Epithelial cell of proximal tubule (primary cell): ENCODE data around the gene GRK4. TPM values are rescaled to one million over a fixed set of nuclear protein-coding genes. Genes with fewer than 3 reads are reported as not detected.

Source experiments
- DNase-seq: peaks from one replicate; pipeline ENCODE4 v3.0.0-alpha.2; 2011; ENCODE audit warnings: low read depth
- H3K4me3 ChIP-seq: 2 replicates; pipeline ENCODE4 v1.5.1; 2011; ENCODE audit warnings: low read depth, mild to moderate bottlenecking, low read length
- total RNA-seq: library from RNA; depleted of rRNA; stranded (reverse); fragments of >200 nt; gene quantifications from 2 replicates; pipeline ENCODE4 v1.2.3, GENCODE V29; 2015
- TF ChIP-seq, protein P1 (sequence below): conservative IDR thresholded peaks from 2 replicates; pipeline ENCODE4 v1.5.1; 2012; ENCODE audit warnings: low read depth, mild to moderate bottlenecking, low read length

GRK4 gene
- total RNA-seq, 1 donor from 2014 or later: 1.3 TPM

DNA sequence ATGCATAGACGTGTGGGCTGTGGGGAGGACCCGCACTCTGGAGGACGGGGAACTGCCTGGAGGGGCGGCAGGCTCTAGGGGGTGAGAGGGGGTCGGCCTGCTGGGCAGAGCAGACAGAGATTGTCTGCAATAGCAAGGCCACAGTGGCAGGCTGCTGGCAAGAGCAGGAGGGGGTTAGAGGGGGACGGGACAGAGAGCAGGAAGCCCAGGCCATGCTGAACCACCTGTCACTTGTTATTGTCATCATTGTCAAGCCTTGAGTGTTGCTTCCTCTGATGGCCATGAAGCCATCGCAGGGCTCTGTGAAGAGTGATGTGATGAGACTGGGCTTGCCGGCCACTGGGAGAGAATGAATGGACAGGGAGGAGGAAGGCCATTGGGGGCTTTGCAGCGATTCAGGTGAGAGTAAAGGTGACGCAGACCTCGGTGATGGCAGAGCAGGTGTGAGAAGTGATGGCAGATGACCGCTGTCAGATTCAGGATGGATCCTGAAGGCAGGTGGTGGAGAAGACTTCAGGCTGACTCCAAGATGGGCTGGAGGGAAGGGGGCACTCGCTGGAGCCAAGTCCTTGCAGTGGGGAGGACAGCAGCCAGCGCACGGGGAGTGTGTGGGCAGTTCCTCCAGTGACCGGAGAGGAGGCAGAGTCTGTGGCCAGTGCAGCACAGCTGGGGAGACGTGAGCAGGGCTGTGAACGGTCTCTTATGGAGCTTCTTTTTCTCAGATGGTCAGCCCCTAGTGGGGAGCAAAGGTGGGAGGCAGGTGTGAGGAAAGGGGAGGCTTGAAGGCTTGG is 67.4 kb downstream of the GRK4 start:
- TF ChIP-seq, protein P1, sequence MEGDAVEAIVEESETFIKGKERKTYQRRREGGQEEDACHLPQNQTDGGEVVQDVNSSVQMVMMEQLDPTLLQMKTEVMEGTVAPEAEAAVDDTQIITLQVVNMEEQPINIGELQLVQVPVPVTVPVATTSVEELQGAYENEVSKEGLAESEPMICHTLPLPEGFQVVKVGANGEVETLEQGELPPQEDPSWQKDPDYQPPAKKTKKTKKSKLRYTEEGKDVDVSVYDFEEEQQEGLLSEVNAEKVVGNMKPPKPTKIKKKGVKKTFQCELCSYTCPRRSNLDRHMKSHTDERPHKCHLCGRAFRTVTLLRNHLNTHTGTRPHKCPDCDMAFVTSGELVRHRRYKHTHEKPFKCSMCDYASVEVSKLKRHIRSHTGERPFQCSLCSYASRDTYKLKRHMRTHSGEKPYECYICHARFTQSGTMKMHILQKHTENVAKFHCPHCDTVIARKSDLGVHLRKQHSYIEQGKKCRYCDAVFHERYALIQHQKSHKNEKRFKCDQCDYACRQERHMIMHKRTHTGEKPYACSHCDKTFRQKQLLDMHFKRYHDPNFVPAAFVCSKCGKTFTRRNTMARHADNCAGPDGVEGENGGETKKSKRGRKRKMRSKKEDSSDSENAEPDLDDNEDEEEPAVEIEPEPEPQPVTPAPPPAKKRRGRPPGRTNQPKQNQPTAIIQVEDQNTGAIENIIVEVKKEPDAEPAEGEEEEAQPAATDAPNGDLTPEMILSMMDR: no peak
- DNase-seq: no peak
- H3K4me3 ChIP-seq: no peak overlapping the region

DNA sequence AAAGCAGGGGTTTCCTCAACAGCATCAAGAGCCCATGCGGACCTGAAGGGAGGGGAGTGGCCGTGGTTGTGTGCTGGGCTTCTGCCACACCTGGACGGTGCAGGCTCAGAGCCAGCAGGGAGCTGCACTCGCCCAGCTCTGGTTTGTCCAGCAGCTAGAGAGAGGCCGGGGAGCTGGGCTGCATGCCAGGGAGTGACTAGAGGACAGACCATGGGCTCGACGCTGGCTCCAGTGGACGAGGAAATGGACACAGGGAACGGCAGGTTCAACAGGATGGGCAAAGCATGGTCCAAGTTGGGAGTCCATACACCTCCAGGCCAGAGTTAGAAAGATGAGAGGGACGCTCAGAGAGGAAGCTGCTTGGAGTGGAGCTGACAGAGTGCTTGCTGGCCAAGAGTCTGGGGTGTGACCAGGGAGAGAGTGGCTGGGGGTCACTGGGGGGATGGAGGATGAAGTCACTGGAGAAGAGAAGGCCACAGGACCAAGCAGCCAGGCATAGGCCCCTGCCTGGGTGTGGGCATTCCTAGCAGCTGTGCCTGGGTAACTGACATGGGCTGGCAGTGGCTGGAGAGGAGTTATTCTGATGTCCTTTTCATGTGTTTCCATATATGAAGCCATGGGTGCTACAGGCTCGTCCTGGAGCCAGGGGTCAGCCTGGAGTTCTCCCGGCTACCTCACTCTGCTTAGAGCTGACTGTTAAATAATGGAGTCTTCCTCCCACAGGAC is 68.1 kb downstream of the GRK4 start:
- TF ChIP-seq, protein P1: no peak
- no peak for DNase-seq
- H3K4me3 ChIP-seq: no peak overlapping the region

DNA sequence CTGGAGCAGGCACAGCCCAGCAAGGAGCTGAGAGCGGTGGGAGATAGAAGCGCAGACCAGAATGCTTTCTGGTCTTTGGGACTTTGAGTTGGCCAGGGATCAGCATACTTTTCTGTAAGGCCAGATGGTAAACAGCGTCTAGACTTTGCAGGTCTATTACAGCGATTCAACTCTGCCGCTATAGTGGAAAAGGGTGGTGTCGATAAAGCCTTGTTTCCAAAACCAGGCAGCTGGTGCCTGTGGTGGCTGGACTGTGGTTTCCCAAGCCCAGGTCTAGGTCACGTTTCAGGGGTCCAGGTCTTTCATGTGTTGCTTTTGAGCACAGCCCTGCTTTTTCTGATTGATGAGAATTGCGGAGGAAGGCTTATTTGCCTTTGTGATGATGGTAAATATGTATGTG is 70.9 kb downstream of the GRK4 start:
- TF ChIP-seq, protein P1: no peak
- no peak for DNase-seq
- H3K4me3 ChIP-seq: no peak overlapping the region

DNA sequence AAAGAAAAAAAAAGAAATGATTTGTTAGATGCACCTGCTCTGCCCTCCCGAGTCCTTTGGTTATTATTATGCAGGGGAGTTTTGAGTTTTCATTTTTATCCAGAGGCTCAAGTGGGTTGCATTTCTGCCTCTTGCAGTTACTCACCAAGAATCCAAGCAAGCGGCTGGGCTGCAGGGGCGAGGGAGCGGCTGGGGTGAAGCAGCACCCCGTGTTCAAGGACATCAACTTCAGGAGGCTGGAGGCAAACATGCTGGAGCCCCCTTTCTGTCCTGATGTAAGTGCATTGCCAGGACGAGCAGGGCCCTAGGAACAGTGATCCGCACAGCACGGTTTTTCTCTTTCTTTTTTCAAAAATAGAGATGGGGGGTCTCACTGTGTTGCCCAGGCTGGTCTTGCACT is 71.9 kb downstream of the GRK4 start:
- no peak overlapping the region for H3K4me3 ChIP-seq

DNA sequence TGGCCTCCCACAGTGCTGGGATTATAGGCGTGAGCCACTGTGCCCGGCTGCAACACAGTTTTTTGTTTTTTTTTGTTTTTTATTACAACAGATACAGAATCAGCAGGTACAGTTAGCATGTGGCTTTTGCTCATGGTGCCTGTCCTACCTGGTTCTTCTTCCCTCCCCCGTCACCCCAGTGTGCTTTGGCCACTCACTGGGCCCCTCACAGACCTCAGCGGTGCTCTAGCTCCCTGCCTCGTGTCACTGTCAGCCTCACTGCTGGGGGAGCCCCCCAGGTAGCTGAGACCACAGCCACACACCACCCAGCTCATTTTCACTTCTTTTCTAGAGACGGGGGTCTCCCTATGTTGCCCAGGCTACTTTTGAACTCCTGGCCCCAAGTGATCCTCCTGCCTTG is 72.3 kb downstream of the GRK4 start:
- no peak overlapping the region for H3K4me3 ChIP-seq
- TF ChIP-seq, protein P1: no peak
- DNase-seq: no peak

More for the DNA sequence above, 71.9 kb downstream of the GRK4 start:
- TF ChIP-seq, protein P1: no peak
- no peak for DNase-seq

DNA sequence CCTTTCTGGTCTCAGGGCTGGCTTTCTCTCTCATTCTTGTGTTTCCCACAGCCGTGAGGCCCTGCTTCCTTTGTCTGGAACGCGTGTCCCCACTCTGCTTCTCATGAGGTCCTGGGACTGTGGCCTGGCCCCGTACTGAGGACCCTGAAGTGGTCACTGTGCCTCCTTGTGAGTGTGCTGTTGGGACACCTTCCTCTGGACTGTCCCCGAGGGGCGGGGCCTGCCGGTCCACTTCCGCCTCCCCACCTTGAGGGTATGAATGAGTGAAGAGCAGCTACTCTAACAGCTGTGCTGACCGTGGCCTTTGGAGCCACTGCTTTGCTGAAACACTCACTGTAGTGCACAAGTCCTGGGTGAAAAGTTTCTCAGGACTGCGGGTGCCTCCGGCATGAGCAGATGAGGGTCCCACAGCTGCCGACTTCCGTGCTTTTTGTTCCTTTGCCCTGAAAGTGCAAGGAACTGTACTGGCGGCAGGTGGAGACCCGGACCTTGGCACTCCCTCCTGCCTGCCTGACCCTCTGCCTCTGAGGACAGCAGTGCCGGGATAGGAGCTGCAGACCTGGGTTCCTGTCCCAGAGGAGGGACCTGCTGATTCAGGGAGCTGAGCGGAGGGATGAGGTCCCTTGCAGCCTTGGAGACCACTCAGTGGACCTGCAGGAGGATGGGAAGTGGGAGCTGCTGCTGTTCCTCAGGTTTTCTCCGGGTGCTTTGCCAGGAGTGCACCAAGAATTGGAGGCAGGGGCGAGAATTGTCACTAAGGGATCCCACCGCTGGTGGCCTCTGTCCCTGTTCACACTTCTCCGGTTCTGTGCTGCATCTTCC is 73.0 kb downstream of the GRK4 start:
- TF ChIP-seq, protein P1: no peak
- H3K4me3 ChIP-seq: no peak overlapping the region
- no peak for DNase-seq
